ENCODE measurements around the gene APOO.

Gene APOO

DNA sequence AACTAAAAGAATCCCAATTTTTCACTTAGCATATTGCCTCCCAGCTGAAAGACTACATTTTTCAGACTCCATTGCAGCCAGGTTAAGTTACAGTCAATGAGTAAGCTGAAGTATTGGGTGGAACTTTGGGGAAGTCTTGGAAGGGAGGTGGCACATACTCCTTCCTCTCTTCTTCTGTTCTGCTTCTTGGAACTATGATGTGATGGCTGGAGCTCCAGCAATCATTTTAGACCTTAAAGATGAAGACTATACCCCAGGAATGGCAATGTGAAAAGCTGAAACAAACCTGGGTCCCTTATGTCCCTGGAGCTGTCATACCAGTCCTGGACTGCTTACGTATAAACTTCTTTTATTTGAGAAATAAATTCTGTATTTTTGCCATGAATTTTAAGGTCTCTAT lies 93.9 kb downstream of the APOO start:
- no peak for DNase-seq

DNA sequence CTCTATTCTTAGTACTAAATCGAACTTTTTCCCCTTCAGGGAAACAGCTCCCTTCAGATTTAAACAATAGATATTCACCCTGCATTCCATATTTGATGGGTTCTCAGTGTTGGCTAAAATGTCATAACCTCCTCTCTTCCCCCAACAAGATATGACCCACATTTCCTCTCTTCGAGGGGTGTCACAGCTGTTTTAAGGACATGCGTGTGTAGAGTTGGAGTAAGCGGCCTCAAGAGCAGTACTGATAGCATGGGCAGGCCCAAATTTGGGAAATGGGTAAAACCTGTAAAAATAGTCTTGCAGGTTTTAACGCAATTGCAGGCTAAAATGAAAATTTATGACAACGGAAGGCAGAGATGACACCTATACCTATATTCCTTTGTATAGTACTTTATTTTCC lies 96.1 kb downstream of the APOO start:
- no peak for DNase-seq

DNA sequence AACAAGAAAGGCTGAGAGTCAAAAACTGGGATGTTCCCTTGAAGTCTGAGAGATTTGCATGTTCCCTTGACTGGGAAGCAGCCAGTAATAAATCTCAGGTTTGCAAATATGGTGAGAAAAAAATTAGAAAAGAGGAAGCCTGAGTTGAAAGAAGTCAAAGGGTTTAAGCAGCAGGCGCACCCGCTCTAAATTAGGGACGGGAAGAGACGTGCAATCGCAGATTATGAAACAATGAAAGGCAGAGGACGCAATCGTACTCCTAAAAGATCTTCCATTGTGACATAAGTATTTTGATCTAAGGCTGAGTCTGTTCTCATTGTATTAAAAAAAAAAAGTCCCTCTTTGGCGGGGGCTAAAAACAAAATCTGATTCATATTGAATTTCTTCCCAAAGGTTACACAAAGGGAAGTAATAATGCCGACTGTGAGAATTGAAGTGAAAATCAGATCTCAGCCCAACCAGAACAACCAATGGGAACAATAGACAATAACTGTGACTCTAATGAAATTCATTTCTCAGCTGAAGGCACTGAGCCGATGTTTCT lies 96.6 kb downstream of the APOO start:
- peak; percentile 29 for DNase-seq

DNA sequence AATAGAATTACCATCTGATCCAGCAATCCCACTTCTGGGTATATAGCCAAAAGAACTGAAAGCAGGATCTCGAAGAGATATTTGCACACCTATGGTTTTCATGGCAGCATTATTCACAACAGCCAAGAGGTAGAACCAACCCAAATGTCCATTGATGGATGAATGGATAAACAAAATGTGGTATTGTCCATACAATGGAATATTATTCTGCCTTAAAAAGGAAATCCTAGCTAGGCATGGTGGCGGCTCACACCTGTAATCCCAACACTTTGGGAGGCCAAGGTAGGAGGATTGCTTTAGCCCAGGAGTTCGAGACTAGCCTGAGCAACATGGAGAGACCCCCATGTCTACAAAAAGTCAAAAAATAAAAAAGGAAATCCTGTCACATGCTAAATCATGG lies 97.5 kb downstream of the APOO start:
- no peak for DNase-seq

DNA sequence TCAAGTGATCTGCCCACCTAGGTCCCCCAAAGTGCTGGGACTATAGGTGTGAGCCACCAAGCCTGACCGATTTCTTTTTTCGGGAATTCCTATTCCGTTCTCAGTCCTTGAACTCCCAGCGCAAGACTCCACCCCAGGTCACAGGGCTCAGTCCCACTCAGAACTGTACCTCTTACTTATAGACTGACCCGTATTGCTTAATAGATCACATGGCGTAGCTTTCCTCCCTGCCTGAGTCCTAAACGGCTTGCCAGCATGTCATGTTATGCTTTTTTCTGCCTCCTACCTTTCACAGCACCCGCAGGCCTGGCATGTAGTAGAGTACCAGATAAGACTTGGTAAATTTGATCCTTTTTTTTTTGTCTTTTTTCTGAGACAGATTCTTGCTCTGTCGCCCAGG lies 102.3 kb downstream of the APOO start:
- no peak for DNase-seq

DNA sequence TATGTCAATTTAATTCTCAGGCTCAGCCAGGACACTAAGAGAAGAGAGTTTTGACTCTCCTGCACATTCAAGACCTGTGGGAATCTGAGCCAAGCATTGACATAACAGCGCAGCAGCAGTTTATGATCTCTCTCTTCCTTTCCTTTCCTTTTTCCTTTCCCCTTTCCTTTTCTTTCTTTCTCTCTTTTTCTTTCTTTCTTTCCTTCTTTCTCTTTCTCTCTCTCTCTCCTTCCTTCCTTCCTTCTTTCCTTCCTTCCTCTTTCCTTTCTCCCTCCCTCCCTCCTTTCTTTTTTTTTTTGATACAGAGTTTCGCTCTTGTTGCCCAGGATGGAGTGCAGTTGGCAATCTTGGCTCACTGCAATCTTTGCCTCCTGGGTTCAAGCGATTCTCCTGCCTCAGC lies 103.2 kb downstream of the APOO start:
- no peak for DNase-seq

DNA sequence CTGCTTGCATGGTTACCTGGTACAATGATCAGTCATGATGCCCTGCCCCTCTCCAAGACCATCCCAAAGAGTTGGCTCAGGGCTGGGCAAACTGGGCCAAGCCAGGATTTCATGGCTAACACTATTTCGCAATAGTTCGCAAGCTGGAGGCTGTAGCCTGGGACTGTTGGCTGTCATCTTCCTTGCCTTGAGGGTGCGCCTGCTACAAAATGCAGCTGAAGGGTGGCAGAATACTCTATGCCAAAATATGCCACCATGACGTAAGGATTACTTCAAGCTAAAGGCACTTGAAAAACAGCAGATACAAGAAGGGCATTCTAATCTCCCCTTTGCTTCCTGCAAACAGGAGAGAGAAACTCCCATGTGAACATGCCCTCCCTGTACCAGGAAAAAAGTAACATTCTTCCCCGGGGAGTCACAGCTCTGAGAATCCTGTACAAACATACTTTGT lies 103.8 kb downstream of the APOO start:
- no peak for DNase-seq

DNA sequence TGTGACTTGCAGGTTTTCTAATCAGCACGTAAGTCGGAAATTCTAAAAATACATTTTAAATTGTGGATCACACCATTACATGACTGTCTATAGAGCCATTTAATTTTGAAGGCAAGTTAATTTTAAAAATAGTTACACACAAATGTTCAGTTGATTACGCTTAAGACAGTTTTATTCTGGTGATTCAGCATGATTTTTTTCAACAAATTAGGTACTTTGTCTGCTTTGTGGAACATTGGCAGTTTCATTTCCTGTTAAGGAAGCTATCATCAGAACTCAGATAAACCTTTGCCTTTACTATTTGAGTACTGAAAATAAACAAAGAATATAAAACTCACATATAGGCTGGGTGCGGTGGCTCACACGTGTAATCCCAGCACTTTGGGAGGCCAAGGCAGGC lies 105.3 kb downstream of the APOO start:
- no peak for DNase-seq

DNA sequence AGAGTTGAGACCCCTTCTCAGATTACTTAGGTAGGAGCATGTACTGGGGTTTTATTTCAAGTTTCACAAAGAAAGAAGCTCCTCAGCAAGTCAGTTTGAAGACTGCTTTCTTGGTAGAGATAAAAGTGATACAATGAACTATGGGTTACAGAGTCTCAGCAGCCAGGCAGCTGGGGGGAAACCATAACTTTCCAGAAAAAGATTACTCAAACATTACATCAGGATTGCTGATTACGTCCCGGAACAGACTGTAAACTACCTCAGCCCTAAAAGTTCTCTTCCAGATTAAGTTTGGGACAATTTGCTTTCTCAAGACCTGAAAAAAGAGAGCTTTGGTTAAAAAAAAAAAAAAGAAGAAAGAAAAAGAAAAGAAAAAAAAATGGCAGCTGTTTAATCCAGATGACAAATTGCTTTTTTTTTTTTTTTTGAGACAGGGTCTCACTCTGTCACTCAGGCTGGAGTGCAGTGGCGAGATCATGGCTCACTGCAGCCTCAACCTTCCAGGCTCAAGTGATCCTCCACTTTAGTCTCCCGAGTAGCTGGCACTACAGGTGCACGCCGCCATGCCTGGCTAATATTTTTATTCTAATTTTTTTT lies 108.2 kb downstream of the APOO start:
- DNase-seq = no peak

DNA sequence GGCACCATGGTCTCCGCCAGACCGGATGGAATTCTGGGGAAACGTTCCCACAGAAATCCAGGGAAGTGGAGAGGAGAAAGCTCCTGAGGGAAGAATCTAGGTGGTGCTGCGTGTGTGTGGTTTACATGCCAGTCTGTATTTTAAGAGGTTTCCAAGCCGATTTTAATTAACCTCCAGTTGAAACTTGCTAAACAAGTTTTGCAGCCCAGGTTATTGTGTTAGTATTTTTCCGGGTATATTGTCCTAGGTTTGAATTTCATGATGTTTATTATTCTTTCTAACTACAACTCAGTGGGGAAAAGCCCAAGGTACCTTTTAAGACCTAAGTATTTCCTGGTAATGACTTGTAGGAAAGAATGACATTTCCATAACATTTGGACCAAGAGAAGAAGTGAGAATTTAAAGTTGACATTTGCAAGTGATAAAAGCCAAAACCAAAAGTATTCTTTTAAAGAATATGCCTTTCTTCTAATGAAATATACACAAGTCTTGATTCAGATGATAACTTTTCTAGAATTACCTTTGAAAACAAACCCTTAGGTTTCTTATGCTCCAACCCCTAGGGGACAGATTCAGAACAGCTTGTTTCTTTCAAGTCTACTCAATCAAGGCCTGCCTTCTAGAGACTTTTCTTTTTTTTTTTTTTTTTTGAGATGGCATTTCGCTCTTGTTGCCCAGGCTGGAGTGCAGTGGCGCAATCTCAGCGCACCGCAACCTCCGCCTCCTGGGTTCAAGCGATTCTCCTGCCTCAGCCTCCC lies 110.2 kb downstream of the APOO start:
- DNase-seq = peak; percentile 88

DNA sequence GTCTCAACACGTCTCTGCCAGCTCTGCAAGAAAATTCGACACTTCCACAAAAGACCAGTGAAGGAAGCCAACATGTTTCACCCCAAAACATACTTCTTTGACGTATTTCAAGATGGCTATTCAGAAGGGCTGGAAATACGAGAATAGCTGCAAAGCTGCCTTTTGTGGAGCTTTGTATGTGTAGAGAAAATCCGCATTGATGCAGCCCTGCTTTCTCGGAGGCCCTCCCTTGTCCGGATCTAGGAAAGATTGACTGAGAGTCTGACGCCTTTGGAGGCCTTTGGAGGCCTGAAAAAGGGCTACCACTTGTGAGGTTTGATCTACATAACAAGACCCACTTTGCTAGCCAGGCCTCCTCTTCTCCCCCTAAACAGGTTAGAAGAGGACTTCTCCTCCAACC lies 112.5 kb downstream of the APOO start:
- DNase-seq = no peak

DNA sequence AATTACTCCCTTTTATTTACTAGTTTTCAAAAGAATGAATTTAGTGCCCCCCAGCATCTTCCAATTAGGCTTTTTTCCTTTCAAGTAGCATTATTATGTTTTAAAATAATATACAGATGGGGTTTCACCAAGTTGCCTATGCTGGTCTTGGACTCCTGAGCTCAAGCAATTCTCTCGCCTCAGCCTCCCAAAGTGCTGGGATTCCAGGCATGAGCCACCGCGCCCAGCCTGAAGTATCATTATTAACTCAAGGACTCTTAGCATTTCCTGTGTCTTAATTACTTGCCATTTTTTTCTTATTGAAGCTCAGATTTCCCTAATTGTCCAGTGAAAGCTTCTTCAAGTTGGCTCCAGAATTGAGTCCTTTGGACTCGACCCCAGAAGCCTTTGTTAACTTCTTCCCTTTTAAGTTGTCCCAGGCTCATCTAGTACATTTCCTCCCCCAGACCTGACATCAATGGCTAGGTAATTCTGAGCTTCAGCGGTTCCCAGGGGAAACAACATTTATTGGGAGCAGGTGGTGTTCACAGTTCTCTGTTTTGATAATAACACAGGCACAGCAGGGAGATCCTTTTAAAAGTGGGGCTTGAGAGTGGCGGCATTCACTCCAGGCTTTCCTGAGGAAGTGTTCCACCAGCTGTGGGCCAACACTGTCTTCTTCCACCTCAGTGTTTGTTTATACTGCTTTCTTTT lies 114.7 kb downstream of the APOO start:
- DNase-seq = no peak

DNA sequence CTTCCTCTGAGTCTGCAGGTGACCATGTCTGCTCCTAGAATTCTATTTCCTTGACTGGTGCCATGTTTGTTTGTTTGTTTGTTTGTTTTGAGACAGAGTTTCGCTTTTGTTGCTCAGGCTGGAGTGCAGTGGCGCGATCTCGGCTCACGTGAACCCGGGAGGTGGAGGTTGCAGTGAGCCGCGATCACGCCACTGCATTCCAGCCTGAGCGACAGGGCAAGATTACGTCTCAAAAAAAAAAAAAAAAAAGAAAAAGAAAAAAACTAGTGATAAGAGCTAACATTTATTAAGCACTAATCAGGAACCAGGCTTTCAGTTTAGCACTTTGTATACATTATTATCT lies 117.6 kb downstream of the APOO start:
- DNase-seq = no peak

DNA sequence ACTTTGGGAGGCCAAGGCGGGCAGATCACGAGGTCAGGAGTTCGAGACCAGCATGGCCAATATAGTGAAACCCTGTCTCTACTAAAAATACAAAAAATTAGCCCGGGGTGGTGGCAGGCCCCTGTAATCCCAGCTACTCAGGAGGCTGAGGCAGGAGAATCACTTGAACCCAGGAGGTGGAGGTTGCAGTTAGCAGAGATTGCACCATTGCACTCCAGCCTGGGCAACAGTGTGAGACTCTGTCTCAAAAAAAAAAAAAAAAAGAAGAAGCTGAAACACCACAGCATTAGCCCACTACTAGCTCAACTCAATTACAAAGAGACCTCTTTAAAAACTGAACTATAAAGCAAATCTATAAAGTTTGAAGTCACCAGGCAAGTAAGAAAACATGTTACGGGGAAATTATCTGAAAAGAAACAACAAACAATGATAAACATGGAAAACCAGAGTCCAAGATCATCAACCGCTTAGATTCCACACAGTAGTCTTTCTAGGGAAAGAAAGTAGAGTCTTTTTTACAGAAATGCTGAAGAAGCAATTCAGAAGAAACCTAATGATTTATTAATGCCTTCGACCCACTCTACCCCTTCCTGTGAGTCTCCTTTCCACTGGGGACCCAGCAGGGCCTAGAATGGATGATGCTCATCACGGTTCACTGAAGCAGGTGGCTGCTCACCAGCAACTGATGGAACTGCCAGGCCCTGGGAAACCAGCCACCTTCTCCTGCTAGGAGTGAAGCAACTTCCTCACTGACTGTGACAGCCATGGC lies 118.2 kb downstream of the APOO start:
- no peak for DNase-seq

DNA sequence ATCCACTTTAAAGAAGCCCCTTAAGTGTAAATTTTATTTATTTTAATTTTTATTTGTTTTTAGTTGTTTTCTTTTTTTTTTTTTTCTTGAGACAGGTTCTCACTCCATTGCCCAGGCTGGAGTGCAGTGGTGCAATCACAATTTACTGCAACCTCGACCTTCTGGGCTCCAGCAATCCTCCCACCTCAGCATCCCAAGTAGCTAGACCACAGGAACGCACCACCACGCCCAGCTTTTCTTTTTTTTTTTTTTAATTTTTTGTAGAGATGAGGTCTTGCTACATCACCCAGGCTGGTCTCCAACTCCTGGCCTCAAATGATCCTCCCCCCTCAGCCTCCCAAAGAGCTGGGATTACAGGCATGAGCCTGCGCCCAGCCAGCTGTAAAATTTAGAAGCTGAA lies 118.8 kb downstream of the APOO start:
- no peak for DNase-seq

DNA sequence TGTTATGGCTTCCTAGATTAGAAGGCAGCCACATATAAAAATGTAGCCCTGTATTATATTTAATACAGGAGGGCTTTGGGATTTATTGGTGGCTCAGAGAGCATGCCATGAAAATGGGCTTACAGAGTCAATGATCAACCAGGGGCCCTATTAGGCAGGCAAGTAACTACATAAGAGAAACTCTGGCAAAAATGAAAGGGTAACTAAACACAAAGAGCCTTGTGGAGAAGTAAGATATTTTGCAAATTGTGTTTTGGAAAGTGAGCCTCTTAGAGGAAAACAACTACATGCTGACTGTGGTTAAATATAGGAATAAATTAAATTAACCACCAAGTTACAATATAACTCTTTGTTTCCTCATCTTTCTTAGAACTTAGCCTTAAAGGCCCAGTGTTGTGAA lies 119.2 kb downstream of the APOO start:
- no peak for DNase-seq

DNA sequence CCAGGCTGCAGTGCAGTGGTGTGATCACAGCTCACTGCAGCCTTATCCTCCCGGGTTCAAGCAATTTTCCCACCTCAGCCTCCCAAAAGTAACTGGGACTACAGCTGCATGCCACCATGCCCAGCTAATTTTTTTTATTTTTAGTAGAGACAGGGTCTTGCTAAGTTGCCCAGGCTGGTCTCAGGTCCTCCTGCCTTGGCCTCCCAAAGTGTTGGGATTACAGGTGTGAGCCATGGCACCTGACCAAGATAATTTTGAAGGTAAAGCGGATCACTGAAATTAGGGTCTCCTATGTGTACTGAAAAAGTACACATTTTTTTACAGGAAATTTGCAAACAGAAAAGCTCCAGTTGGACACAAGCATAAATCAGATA lies 120.0 kb downstream of the APOO start:
- DNase-seq = no peak

DNA sequence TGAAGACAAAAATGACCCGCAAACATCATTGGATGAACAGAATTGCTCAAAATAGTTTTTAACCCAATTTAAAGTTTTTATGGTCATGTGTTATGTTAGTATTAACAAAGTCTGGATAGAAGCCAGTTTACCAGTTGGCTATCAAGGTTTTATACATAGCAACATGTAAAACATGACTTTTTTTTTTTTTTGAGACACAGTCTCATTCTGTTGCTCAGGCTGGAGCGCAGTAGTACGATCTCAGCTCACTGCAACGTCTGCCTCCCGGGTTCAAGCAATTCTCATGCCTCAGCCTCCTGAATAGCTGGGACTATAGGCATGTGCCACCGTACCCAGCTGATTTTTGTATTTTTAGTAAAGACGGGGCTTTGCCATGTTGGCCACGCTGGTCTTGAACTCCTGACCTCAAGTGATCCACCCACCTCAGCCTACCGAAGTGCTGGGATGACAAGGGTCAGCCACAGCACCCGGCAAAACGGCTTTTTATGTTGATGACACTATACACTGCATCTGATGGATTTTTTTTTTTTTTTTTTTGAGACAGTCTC lies 121.4 kb downstream of the APOO start:
- no peak for DNase-seq

DNA sequence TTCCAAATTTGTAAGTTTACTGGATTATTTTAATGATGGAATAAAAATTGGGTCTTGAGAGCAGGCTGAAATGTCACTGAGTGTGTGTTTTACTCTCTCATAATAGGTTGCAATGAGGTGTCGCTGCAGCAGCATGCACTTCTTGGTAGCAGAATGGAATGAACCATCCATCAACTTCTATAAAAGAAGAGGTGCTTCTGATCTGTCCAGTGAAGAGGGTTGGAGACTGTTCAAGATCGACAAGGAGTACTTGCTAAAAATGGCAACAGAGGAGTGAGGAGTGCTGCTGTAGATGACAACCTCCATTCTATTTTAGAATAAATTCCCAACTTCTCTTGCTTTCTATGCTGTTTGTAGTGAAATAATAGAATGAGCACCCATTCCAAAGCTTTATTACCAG lies 122.2 kb downstream of the APOO start:
- DNase-seq = no peak

DNA sequence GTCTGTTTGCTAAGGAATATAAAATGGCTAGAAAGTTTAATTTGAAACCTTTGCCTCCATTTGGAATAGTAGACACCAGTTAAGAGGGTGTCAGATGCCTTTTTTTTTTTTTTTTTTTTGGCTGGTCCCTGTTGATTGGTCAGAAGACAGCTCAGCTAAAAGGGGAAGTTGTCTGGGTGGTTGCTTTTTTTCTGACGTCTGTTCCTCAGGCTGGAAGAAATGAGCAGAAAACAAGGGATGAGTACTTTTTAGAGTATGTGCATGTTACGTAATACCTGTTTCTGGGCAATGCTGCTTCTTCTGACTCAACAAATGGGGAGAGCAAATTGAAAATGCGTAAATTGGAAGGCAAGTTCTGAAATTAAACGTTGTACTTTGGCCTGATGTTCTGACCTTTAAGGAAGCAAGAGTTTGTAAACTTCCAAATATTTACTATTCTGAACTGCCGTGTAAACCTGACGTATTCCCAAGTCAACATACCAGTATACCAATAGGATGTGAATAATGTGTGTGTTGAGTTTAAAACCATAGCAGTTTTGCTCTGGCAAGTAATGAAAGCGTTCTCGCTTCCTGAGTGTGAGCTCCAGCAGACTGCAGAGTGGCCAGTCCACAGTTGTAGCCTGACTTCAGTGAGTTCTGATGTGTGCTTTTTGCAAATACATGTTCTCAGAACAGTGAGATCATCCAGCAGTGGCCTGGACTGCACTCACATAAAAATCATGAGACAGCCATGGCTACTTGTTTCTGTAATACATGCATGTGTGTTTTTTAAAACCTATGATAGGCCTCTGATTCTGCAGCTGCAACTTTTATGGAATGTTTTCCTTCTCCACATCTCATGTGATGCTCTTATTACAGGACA lies 123.0 kb downstream of the APOO start:
- DNase-seq = no peak

DNA sequence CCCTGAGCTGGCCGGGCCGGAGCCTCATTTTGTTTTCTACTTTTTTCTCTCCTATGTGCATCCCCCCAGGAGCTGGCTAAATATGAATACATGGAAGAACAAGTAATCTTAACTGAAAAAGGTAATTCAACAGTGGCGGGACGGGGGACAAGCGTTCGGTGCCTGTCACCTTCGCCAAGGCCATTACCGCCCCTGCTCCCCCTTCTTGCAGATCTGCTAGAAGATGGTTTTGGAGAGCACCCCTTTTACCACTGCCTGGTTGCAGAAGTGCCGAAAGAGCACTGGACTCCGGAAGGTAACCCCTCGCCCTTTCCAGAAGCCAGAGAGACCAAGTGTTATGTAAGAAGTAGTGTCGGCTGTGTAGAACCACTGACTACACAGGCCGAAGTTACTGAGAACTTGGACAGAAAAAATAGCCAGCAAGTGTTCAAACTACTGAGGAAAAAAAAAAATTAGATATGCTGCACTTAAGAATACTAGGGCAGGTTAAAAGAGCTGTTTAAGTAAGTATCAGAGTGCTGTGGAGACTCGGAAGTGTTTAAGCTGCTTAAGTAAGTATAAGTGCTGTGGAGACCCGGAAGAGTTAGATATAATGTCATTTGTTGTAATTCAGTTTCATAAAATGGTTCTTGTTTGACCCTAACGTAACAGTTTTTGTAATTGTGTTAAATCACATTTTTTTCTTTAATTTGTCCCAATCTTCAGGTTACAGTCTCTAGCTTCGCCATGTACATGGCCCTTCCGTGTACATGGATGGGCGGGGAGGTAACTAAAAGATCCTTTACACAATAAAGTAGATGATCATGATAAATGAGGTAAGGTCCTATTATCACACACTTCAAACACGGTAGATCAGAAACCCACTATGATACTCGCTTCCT lies 123.9 kb downstream of the APOO start:
- no peak for DNase-seq

Measured in NCI-H526 treated with DMSO at 0.1 percent for 48 hours (cell line).